OCI-LY7 (cell line): ENCODE measurements around the gene C20orf204.

Experiments
- CTCF ChIP-seq: fragments of 200-600 bp; sonication (generic); conservative IDR thresholded peaks from 2 replicates; pipeline ENCODE4 v1.5.1; 2014; ENCODE audit warnings: mild to moderate bottlenecking, antibody characterized with exemption, low read length, moderate library complexity, mixed read lengths
- EZH2phosphoT487 ChIP-seq: fragments of 200-600 bp; sonication (generic); IDR thresholded peaks from 2 replicates; pipeline ENCODE4 v1.6.1; 2018; ENCODE audit warnings: low read depth, borderline replicate concordance, mild to moderate bottlenecking, mixed run types, antibody characterized with exemption, low read length, moderate library complexity, mixed read lengths

GRCh38 chr20:64058536-64058935 lies 22.6 kb downstream of the C20orf204 start:
- no peak for TF ChIP-seq CTCF
- TF ChIP-seq EZH2phosphoT487, result no peak
